GM18858 (cell line): ENCODE results near the gene RAB4B.
A peak's percentile ranks its signal among the peaks of the same experiment; 100 is the strongest.
"Not testable (repeated sequence)": the region's sequence is repeated elsewhere in the genome, so short reads cannot be mapped to it uniquely, and the experiment has no call there.

Experiments
- ATAC-seq: cut with Tn5 transposase; IDR thresholded peaks from one replicate; pipeline ENCODE4 v1.9.1; 2021; ENCODE audit not compliant: unreplicated experiment

RAB4B gene

DNA sequence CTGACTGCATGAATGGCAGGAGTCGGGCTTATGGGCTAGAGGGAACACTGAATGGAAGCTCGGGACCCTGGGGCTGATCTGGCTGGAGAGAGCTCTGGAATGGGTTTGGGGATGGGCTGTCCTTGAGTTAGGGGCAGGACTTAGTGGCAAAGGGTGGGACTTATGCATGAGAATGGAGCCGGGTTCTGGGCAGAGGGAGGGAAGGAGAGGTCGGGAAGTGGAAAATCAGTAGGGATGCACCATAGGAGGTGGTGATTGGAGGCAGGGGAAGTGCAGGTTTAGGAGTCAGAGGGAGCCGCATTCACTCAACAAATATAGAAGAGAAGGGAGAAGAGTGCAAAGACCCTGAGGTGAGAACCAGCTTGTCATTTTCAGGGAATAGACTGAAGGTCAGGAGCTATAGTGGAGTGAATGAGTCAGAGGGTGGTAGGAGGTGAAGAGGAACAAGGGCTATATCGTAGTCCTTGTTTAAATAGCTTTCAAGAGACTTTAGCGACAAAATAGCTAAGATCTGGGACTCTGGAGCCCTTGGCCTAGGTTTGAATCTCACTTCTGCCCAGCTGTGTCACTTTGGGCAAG is 748 bp downstream of the RAB4B start:
- ATAC-seq, result no peak

DNA sequence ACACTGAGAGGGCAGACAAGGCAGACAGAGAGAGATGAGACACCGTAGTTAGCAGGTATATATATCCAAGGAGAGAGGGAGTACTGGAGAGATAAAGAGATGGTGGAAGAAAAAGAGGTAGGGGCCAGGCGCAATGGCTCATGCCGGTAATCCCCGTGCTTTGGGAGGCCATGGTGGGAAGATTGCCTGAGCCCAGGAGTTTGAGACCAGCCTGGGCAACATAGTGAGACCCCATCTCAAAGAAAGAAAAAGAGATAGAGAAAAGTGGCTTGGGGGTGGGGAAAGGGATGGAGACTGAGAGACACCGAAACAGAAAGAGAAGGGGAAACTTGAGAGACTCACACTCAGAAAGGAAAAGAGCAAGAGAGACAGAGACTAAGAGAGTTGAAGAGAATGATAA is 2.5 kb downstream of the RAB4B start:
- no peak for ATAC-seq

DNA sequence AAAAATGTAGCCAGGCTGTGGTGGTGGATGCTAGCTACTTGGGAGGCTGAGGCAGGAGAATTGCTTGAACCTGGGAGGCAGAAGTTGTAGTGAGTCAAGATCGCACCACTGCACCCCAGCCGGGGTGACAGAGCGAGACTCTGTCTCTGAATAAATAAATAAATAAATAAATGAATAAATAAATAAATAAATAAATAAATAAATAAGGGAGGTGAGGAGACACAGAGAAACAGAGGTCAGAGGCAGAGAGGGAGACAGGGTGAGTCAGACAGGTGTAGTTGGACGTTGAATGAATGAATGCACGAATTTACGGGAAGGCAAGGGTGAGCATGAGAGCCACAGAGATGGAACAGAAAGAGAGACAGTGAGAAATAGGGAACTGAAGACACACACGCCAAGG is 3.1 kb downstream of the RAB4B start:
- no peak for ATAC-seq

DNA sequence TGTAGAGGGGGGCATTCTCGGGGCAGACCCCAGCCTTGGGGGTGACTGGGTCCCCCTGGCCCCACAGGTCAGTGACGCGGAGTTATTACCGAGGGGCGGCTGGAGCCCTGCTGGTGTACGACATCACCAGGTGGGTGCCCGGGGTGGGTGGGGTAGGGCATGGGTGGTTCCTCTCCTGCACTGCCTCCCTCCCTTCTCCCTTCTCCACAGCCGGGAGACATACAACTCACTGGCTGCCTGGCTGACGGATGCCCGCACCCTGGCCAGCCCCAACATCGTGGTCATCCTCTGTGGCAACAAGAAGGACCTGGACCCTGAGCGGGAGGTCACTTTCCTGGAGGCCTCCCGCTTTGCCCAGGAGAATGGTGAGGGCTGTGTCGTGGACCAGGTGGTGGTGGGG is 5.7 kb downstream of the RAB4B start:
- no peak for ATAC-seq

- not testable (repeated sequence) for ATAC-seq
Measured at GRCh38 chr19:40784146-40784545, 6.1 kb downstream of the RAB4B start.

DNA sequence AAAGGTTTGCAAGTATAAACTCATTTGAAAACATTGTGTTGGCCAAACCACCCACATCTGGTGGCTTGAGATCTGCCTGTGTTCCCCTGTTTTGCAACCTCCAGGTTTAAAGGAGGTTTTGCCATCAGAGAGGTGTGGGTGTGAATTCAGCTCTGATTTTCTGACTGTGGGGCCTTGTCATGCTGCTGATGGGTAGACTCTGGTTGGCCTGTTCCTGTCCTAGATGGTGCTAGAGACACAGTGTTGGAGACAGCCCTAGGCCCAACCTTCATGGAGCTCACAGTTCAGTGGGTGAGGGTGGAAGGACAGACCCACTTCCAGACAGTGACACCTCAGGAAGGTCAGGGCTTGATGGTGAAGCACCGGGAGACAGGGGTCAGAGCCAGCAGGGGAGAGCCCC is 7.5 kb downstream of the RAB4B start:
- ATAC-seq, result no peak

DNA sequence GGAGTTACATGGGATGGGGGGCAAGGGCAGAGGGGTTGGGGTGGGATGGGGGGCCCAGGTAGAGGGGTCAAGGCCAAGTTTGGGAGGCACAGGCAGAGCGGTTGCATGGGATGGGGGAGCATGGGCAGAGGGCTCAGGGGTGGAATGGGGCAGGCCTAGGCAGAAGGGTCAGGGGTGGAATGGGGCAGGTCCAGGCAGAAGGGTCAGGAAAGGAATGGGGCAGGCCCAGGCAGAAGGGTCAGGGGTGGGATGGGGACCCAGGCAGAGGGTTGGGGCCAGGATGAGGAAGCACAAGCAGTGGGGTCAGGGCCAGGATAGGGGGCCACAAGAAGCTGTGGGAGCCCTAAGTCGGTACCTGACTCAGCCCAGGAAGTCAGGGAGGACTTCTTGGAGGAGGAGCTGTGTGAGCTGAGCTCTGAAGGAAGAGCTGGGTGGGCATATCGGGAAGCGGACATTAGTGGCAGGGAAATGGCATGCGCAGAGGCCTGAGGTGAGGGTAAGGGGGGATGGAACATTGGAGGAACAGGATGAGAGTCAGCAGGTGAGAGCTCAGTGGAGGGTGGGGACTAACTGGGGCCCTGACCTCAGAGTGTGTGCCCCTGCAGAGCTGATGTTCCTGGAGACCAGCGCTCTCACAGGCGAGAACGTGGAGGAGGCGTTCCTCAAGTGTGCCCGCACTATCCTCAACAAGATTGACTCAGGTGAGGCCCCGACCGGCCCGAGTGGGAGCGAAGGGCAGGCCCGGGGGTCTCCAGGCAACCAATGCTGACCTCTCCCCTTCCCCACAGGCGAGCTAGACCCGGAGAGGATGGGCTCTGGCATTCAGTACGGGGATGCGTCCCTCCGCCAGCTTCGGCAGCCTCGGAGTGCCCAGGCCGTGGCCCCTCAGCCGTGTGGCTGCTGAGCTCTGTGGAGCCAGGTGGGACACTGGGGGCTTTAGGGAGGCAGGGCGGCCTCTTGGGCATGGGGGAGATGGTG is 8.3 kb downstream of the RAB4B start:
- no peak for ATAC-seq

DNA sequence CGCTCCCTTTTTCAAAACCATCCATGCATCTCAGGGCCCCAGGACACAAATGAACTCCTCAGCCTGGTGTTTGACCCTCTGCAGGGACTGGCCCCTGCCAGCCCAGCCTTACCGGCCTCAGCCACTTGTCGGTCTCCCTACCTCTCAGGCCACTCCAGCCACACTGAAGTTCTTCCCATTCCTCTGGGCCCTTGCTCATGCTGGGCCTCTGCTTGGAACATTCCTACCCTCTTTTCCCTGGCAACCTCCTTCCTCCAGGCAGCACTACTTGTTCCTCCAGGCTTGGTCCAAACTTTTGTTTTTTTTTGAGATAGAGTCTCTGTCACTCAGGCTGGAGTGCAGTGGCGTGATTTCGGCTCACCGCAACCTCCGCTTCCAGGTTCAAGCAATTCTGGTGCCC is 13.3 kb downstream of the RAB4B start:
- no peak for ATAC-seq

DNA sequence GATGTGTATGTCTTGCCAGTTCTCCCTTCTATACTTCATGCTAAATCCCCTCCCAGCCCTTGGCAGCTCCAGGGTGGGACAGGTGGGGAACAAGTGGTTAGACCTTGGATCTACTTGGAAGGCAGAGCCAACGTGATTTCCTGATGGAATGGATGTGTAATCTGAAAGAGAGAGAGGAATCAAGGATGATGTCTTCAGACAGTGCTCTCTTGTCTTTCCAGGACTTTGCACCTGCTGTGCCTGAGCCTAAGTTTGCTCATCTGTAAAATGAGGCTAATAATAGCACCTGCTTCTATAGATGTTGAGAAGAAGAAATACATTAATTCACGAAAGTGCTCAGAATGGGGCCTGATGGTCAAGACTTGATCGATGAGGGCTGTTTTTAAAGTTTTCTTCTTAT is 13.9 kb downstream of the RAB4B start:
- no peak for ATAC-seq

DNA sequence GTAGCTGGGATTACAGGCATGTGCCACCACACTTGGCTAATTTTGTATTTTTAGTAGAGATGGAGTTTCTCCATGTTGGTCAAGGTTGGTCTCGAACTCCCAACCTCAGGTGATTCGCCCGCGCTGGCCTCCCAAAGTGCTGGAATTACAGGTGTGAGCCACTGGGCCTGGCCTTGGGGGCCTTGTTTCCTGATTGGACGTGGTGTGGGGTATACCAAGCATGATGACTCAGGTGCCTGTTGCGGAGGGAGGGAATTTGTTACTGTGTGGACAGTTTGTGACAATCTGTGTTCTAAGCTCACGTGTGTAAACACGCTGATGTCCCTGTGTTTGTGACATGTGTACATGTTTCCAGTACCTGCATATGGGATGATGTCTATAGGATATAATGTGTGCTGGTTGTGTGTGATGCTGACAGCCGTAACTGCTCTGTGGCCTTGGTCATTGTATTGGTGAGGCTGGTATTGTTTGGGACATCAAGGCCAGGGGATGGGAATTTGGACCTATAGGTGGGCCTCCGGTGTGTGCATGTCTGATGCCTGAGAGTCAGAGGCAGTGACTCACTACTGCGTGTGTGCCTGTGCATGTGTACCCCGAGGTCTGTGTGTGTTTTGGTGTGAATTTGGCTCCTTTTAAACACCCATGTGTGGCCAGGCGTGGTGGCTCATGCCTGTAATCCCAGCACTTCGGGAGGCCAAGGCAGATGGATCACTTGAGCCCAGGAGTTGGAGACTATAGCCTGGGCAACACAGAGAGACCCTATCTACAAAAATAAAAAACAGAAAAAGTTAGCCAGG is 19.3 kb downstream of the RAB4B start:
- ATAC-seq, result no peak

DNA sequence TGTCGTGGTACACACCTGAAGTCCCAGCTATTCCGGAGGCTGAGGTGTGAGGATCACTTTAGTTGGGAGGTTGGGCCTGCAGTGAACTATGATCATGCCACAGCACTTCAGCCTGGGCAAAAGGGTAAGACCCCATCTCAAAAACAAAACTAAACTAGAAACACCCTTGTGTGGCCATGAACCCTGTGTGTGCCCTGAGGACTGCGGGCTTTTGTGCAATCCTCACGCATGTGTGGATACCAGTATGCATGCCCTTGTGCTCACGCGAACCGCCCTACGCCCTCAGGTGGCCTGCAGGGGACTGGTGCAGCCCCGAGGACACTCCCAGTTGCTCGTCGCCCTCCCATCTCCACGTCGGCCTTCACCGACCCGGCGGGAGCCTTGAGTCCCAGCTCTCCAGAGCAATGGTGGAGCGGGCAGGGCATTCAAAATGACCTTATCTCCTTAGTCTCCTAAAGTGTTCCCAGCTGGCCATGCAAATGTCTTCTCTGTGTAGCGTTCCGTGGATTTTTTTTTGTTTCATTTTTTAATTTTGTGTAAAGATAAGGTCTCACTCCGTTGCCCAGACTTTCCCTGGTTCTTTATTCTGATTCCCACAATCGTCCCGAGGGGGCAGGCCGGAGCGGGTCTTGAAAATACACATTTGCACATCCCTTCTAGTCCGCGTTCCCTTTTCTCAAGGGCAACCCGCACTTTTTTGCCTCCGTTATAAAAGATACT is 20.1 kb downstream of the RAB4B start:
- peak; percentile 11 for ATAC-seq

- ATAC-seq, result peak; percentile 51
Measured at GRCh38 chr19:40798683-40799557, 20.9 kb downstream of the RAB4B start, which contains the start of gene EGLN2. EGLN2 (plus strand) TSS chr19:40799191; CDS start chr19:40800573, 1,382 bp downstream.

GRCh38 chr19:40799558-40800338 is 21.7 kb downstream of the RAB4B start:
- ATAC-seq, result no peak

DNA sequence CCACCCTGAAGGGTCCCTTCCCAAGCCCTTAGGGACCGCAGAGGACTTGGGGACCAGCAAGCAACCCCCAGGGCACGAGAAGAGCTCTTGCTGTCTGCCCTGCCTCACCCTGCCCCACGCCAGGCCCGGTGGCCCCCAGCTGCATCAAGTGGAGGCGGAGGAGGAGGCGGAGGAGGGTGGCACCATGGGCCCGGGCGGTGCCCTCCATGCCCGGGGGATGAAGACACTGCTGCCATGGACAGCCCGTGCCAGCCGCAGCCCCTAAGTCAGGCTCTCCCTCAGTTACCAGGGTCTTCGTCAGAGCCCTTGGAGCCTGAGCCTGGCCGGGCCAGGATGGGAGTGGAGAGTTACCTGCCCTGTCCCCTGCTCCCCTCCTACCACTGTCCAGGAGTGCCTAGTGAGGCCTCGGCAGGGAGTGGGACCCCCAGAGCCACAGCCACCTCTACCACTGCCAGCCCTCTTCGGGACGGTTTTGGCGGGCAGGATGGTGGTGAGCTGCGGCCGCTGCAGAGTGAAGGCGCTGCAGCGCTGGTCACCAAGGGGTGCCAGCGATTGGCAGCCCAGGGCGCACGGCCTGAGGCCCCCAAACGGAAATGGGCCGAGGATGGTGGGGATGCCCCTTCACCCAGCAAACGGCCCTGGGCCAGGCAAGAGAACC is 22.4 kb downstream of the RAB4B start:
- no peak for ATAC-seq

- no peak for ATAC-seq
Measured at GRCh38 chr19:40800997-40801377, 22.9 kb downstream of the RAB4B start.

- ATAC-seq, result no peak
Measured at GRCh38 chr19:40801426-40802299, 23.6 kb downstream of the RAB4B start.

- ATAC-seq, result no peak
Measured at GRCh38 chr19:40802300-40803169, 24.5 kb downstream of the RAB4B start.
